KOPT-K1 (cell line): Measurements from ENCODE around the gene MEA1.
"Not testable (repeated sequence)": the region's sequence is repeated elsewhere in the genome, so short reads cannot be mapped to it uniquely, and the experiment has no call there.

ENCODE experiments used
- H3K27ac ChIP-seq: fragments of 200-600 bp; sonication (generic); 2 replicates; pipeline ENCODE4 v1.5.1; 2016; ENCODE audit warnings: antibody characterized with exemption, mild to moderate bottlenecking, low read depth, low read length; ENCODE audit not compliant: poor library complexity, severe bottlenecking
- H3K36me3 ChIP-seq: fragments of 200-600 bp; sonication (generic); 2 replicates; pipeline ENCODE4 v1.5.1; 2017; ENCODE audit warnings: antibody characterized with exemption, mild to moderate bottlenecking, low read length, moderate library complexity; ENCODE audit not compliant: insufficient read depth
- H3K9me3 ChIP-seq: fragments of 200-600 bp; sonication (generic); 2 replicates; pipeline ENCODE4 v1.5.1; 2017; ENCODE audit warnings: antibody characterized with exemption, low read length, mild to moderate bottlenecking; ENCODE audit not compliant: insufficient read depth, poor library complexity, severe bottlenecking

Gene MEA1

GRCh38 chr6:43050981-43051380 is 37.2 kb upstream of the MEA1 start:
- Histone ChIP-seq H3K9me3 (no peaks in the 10 kb centered on the region), H3K36me3 (peaks cover 56% of the 10 kb centered on the region), H3K27ac (no peak overlapping the region)

- Histone ChIP-seq H3K36me3 (peaks cover 71% of the 10 kb centered on the region), H3K9me3 (no peaks in the 10 kb centered on the region), H3K27ac (no peak overlapping the region)
Measured at GRCh38 chr6:43047998-43048397, 34.3 kb upstream of the MEA1 start.

DNA sequence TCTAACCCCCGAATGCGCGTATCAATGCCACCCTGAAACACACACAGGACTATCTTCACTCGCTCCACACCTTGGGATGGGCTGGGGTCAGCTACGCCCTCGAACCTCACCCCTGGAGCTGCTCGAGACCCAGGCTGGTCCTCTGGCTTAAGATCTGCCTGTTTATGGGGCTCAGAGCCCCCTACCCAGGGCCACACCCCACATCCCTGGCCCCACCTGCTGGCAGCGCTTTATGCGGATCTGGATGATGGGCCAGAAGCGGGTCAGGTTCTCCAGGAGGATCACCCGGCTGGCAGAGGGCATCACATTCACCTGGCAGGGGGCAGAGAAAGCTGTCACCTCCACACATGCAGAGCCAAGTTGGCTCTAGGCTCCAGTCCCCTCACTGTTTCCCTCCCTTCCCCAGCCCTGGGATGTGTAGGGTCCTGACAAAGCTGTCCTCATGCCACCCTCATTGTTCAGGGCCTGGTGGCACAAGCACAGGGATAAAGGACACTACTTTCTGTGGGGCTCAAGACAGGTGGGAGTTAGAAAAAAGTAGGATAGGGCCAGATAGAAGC is 31.7 kb upstream of the MEA1 start:
- Histone ChIP-seq H3K27ac (no peak overlapping the region), H3K9me3 (no peaks in the 10 kb centered on the region), H3K36me3 (peaks cover 87% of the 10 kb centered on the region)

GRCh38 chr6:43043310-43043709 is 29.6 kb upstream of the MEA1 start:
- Histone ChIP-seq H3K27ac (no peak overlapping the region), H3K9me3 (no peaks in the 10 kb centered on the region), H3K36me3 (peaks cover 89% of the 10 kb centered on the region)

DNA sequence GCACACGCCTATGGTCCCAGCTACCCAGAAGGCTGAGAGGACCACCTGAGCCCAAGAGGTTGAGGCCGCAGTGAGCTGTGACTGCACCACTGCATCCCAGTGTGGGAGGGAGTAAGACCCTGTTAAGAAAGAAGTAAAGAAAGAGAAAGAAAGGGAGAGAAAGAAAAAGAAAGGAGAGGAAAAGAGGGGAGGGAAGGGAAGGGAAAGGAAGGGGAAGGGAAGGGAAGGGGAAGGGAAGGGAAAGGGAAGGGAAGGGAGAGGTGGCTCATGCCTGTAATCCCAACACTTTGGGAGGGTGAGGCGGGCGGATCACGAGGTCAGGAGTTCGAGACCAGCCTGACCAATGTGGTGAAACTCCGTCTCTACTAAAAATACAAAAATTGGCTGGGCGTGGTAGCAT is 27.7 kb upstream of the MEA1 start:
- not testable (repeated sequence) for H3K9me3 ChIP-seq, H3K27ac ChIP-seq
- peaks cover 89% of the 10 kb centered on the region for H3K36me3 ChIP-seq

DNA sequence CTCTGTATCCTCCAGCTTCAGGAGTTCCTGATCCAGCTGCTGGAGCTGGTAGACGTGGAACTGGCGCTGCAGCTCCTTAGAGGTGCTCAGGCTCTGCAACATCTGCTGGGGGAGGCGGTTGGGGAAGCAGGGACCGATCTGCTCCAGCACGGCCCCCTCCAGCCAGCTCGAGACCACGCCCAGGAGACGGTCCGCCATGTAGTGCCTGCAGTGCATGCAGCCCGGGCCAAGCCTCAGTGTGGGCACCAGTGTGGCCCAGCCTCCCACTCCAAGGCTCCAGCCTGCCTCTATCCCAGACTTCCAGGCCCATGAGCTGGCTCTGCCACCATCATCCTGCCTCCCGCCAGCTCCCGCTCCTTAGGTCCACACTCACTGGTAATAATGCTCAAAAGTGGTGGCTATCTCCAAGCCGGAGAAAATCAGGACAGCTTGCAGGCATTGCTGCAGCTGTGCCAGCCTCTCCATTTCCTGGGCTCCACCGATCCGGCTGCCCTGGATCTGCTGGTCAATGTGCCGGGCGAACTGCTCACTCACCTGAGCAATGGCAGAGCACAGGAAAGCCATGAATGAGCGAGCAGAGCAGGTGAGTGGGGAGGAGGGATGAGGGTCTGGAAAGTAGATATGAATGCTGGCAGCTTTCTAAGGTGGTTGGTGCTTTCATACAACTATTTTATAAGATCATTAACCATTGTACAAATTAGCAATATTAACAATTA is 27.0 kb upstream of the MEA1 start:
- Histone ChIP-seq H3K9me3 (no peaks in the 10 kb centered on the region), H3K36me3 (peaks cover 87% of the 10 kb centered on the region), H3K27ac (no peak overlapping the region)

GRCh38 chr6:43038727-43039126 is 25.0 kb upstream of the MEA1 start:
- H3K27ac ChIP-seq, result no peak overlapping the region
- H3K9me3 ChIP-seq, result no peaks in the 10 kb centered on the region
- peaks cover 89% of the 10 kb centered on the region for H3K36me3 ChIP-seq

DNA sequence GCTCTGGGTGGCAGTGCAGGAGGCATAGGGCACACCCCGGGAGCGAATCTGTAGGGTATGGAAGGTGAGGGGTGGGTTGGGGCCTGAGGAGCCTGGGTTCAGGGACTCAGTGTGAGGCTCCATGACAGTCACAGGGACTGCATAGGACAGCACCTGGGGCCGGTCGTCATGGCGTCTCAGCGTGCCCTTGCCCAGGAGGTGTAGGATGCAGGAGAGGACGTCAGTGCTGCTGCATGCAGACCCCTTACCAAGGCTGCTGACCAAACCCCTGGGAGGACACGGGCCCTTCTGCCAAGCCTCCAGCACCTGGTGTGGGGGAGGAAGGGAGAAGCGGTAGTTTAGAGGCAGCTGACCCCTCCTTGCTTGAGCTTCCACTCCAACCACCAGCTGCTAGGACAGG is 24.0 kb upstream of the MEA1 start:
- H3K27ac ChIP-seq, result no peak overlapping the region
- H3K36me3 ChIP-seq, result peaks cover 89% of the 10 kb centered on the region
- no peaks in the 10 kb centered on the region for H3K9me3 ChIP-seq

GRCh38 chr6:43037197-43037596 is 23.5 kb upstream of the MEA1 start:
- Histone ChIP-seq H3K27ac (no peak overlapping the region), H3K9me3 (no peaks in the 10 kb centered on the region), H3K36me3 (peaks cover 89% of the 10 kb centered on the region)

DNA sequence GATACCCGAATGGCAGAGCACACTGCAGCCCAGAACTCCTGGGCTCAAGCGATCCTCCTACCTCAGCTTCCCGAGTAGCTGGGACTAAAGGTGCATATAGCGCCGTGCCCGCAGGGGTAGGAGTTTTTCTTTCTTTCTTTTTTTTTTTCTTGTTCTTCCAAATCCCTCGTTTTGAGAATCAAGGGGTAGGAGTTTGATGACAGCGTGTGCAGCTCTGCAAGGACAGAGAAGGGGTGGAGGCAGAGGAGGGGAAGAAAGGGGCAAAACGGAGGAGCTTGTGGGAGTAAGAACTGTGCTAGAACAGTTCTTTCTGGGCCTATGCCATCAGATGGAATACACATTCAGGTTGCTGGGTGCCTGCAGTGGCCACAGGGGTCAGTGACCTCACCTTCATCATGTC is 23.0 kb upstream of the MEA1 start:
- Histone ChIP-seq H3K9me3 (no peaks in the 10 kb centered on the region), H3K27ac (no peak overlapping the region), H3K36me3 (peaks cover 92% of the 10 kb centered on the region)

DNA sequence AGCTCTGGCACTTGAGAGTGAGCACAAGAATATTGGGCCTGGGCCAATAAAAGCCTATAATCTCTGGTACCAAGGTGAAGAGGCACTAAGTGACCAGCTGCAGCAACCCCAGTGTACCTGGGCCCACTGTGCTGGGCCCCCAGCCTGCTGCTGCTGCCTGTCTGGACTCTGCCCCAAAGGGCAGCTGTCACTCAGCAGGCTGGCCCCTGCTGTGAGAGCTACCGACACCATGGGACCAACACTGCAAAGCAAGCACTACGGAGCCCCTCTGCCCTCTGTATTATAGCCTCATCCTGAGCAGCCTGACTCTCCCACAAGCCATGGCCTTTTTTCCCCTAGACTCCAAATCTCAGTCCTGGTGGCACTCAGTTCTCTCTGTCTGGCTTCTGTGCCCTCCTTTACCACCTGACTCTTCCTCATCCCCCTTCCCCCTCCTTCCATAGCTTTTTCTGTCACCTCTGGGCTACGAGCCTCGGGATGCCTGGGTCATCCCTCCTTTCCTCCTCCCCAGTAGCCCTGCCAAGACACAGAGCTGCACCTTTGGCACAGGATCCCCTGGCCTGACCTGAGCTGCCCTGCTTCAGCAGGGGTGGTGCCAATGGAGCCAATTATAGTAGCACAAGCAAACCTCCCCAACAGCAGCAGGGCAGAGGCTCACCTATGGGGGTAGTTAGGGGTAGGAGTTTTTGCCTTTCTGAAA is 21.9 kb upstream of the MEA1 start:
- Histone ChIP-seq H3K27ac (no peak overlapping the region), H3K36me3 (peaks cover 91% of the 10 kb centered on the region), H3K9me3 (no peaks in the 10 kb centered on the region)

DNA sequence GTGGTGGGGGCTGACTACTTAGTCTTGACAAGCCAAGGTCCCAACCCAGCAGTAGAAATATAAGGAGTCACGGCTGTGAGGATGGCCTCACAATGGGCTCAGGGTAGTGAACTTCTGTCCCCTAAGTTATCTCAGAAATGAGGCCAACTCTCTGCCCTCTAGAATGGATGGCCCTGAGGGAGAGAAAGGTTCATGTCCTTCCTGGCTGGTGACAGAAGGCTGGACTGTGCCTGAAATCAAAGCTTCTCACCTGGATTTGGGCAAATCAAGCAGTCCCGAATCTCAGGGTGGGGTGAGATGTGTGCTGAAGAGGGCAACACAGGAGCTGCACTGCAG is 20.4 kb upstream of the MEA1 start:
- H3K27ac ChIP-seq, result no peak overlapping the region
- H3K36me3 ChIP-seq, result peaks cover 92% of the 10 kb centered on the region
- no peaks in the 10 kb centered on the region for H3K9me3 ChIP-seq

DNA sequence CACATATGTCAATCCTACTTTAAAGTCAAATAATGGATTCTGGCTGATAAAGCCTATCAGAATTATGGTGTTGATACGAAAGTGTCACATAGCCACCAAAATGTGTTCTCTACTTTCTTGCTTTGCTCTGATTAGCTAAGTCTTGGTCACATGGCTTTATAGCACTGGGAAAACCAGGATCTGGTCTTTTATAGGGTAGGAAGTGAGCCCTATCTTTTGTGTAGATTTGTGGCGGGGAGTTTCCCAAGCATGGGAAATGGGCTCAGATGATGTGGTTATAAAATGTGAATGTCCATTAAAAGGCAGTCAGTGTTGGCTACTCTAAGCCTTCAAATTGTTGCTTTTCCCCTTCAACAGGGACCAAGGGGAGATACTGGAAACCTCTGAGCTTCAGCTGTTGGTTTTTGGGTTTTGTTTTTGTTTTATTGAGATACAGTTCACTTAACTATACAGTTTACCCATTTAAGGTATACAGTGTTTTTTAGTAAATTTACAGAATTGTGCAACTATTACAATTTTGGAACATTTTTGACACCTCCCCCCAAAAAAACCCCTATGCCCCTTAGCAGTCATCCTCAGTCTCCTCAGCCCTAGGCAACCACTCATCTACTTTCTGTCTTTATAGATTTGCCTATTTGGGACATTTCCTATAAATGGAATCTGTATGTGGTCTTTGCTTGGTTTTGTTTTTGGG is 19.9 kb upstream of the MEA1 start:
- H3K36me3 ChIP-seq, result peaks cover 92% of the 10 kb centered on the region
- no peaks in the 10 kb centered on the region for H3K9me3 ChIP-seq
- H3K27ac ChIP-seq, result no peak overlapping the region

DNA sequence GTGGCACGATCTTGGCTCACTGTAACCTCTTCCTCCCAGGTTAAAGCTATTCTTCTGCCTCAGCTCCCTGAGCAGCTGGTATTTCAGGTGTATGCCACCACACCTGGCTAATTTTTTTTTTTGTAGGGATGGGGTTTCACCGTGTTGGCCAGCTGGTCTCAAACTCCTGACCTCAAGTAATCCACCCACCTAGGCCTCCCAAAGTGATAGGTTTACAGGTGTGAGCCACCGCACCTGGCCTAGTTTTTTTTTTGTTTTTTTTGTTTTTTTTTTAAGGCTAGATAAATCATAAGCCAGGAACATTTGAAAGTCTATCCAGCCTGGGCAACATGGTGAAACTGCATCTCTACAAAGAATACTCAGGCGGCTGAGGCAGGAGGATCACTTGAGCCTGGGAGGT is 18.6 kb upstream of the MEA1 start:
- H3K27ac ChIP-seq, result no peak overlapping the region
- no peaks in the 10 kb centered on the region for H3K9me3 ChIP-seq
- peaks cover 92% of the 10 kb centered on the region for H3K36me3 ChIP-seq

DNA sequence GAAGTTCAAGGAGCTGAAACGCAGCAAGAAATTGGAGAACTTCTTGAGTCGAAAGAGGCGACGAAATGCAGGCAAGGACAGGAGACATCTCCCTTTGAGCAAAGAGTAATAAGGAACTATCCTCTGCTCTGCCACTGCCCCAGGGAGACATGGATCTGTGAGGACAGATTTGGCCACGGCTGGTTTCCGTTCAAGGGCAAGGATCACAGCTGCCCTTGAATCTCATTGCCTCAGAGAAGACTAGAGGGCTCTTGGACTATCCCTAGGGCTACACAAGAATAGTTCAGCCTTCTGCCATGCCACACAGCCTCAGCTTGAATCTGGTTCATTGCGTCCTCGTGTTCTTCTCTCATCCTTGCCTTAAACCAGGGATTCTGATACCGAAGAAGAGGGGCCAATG is 15.4 kb upstream of the MEA1 start:
- no peaks in the 10 kb centered on the region for H3K9me3 ChIP-seq
- no peak overlapping the region for H3K27ac ChIP-seq
- H3K36me3 ChIP-seq, result peaks cover 97% of the 10 kb centered on the region
